ENCODE results near the gene PPP2R5E.
A peak's percentile ranks its signal among the peaks of the same experiment; 100 is the strongest.

The PPP2R5E gene

DNA sequence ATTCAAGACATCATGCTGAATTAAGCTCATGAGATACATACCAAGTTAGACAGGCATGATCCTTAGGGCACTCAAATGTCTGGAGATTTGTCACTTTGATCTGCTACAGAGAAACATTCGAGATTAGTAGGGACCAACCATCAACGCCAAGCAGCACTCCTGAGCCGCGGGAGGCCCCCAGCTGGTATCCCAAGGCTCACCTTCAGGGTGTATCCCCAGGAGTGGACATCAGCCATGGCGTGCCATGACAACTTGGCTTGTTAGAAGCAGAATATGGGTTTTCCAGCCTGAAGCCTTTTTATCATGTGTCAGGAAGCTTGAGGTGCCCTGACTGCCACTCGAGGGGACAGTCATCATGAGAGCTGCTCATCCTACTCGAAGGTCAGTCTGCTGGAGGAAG is 185.3 kb downstream of the PPP2R5E start:
- Histone ChIP-seq H3K36me3 (ENCODE audit: insufficient read depth, low read length) (no peaks in the 10 kb centered on the region), H3K27ac (no peak overlapping the region), H3K9ac (ENCODE audit: insufficient read length) (no peak overlapping the region), H3K9me3 (ENCODE audit: low read depth, low read length) (no peaks in the 10 kb centered on the region), H3K4me3 (no peak overlapping the region)
- TF ChIP-seq EZH2 (IDR thresholded peaks at IDR 0.05): no peak
- TF ChIP-seq FOXP2 (optimal IDR thresholded peaks at IDR 0.05; ENCODE audit: control extremely low read depth, extremely low read length, insufficient read depth): no peak
- TF ChIP-seq POLR2AphosphoS5 (IDR thresholded peaks at IDR 0.05; ENCODE audit: borderline replicate concordance, low read depth, low read length): no peak
- no peak for DNase-seq (ENCODE audit: low read depth, low spot score)

DNA sequence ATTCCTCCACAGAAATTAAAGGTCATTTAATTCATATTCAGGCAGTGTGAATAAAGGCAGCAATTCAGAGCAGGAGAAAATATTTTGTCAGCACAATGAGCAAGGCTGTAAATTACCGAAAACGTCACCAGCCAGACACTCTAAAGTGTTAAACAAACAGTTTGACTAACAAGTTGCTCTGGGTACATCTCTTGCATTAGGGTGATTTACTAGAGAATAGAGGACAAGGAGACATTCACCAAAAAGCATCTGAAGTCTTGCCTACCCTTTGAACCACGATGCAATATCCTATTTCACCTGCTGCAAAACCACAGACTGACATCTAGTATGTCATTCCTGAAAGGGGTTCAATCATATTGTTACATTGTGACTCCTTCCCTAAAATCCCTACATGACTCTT is 197.4 kb downstream of the PPP2R5E start:
- no peak for DNase-seq (ENCODE audit: low read depth, low spot score)
- no peak overlapping the region for H3K27ac ChIP-seq
- TF ChIP-seq POLR2AphosphoS5 (IDR thresholded peaks at IDR 0.05; ENCODE audit: borderline replicate concordance, low read depth, low read length): no peak
- no peak for TF ChIP-seq FOXP2 (optimal IDR thresholded peaks at IDR 0.05; ENCODE audit: control extremely low read depth, extremely low read length, insufficient read depth)
- no peak for TF ChIP-seq EZH2 (IDR thresholded peaks at IDR 0.05)
- no peaks in the 10 kb centered on the region; the same call in 1 of the 2 replicates for H3K9me3 ChIP-seq (ENCODE audit: low read depth, low read length)
- H3K9ac ChIP-seq (ENCODE audit: insufficient read length): no peak overlapping the region
- H3K36me3 ChIP-seq (ENCODE audit: insufficient read depth, low read length): no peaks in the 10 kb centered on the region
- H3K4me3 ChIP-seq: no peak overlapping the region

DNA sequence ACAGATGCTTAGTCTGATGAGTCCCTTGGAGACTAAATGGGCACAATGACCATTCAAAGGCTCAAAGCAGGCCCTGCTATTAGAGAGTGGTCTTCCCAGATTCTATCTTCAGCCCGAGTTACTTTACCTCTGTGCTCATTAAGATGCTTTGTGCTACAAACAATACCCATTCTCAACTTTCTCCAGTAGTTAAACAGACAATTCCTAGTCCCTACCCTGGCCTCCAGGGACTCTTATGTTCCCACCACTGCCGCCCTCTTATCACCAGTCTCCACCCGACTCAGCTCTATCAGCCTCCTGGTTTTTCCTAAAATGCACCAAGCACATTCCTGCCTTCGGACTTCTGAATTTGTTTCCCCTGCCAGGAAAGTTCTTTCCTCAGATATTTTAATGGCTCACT is 198.8 kb downstream of the PPP2R5E start:
- peak overlapping the region; percentile 35; the same call in 1 of the 2 replicates for H3K4me3 ChIP-seq
- DNase-seq (ENCODE audit: low read depth, low spot score): no peak
- no peak overlapping the region for H3K9ac ChIP-seq (ENCODE audit: insufficient read length)
- H3K36me3 ChIP-seq (ENCODE audit: insufficient read depth, low read length): no peaks in the 10 kb centered on the region
- TF ChIP-seq FOXP2 (optimal IDR thresholded peaks at IDR 0.05; ENCODE audit: control extremely low read depth, extremely low read length, insufficient read depth) (no peak), POLR2AphosphoS5 (IDR thresholded peaks at IDR 0.05; ENCODE audit: borderline replicate concordance, low read depth, low read length) (no peak), EZH2 (IDR thresholded peaks at IDR 0.05) (no peak)
- no peaks in the 10 kb centered on the region; the same call in 1 of the 2 replicates for H3K9me3 ChIP-seq (ENCODE audit: low read depth, low read length)
- H3K27ac ChIP-seq: peak overlapping the region; percentile 71

DNA sequence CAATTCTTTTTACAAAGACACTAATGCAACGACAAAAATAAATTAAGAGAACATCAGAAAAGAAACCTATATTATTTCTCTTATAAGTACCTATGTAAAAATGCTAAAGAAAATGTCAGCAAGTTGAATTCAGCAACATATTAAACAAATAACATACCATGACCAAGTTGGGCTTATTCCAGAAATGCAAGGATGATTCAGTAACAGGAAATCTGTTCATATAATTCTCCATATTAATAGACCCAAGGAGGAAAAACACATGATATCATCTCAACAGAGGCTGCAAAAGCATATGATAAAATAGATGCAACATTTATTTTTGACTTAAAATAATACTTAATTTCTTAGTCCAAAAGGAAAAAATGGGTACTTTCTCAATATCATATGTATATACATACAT is 199.3 kb downstream of the PPP2R5E start:
- H3K27ac ChIP-seq: peak overlapping the region; percentile 71; the same call in 1 of the 2 replicates
- H3K9me3 ChIP-seq (ENCODE audit: low read depth, low read length): no peaks in the 10 kb centered on the region; the same call in 1 of the 2 replicates
- peak overlapping the region; percentile 37; the same call in 1 of the 2 replicates for H3K4me3 ChIP-seq
- no peak for TF ChIP-seq FOXP2 (optimal IDR thresholded peaks at IDR 0.05; ENCODE audit: control extremely low read depth, extremely low read length, insufficient read depth)
- no peak for TF ChIP-seq POLR2AphosphoS5 (IDR thresholded peaks at IDR 0.05; ENCODE audit: borderline replicate concordance, low read depth, low read length)
- TF ChIP-seq EZH2 (IDR thresholded peaks at IDR 0.05): no peak
- no peak overlapping the region for H3K9ac ChIP-seq (ENCODE audit: insufficient read length)
- no peaks in the 10 kb centered on the region for H3K36me3 ChIP-seq (ENCODE audit: insufficient read depth, low read length)
- peak; percentile 82 for DNase-seq (ENCODE audit: low read depth, low spot score)

DNA sequence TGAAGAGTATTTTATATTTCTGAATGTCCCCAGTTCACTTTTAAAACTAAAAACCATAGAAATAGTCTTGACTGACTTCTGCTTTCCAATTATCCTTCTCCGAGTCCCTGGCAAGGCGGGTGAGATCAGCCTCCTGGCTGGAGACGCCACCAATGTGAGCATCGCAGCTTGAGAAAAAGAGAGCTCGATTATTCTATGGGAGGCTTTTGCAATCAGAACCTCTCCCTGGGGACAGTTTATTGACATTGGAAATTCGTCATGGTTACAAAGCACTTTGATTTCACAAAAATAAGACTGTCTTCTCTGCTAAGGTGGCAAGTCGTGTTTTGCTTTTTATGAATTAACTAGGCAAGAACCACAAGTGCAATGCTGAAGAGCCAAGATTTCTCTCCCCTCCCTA is 200.8 kb downstream of the PPP2R5E start:
- Histone ChIP-seq H3K9ac (ENCODE audit: insufficient read length) (no peak overlapping the region), H3K27ac (peak overlapping the region; percentile 52; the same call in 1 of the 2 replicates), H3K4me3 (peak overlapping the region; percentile 37), H3K36me3 (ENCODE audit: insufficient read depth, low read length) (no peaks in the 10 kb centered on the region), H3K9me3 (ENCODE audit: low read depth, low read length) (no peaks in the 10 kb centered on the region; the same call in 1 of the 2 replicates)
- DNase-seq (ENCODE audit: low read depth, low spot score): peak; percentile 35
- TF ChIP-seq EZH2 (IDR thresholded peaks at IDR 0.05): no peak
- no peak for TF ChIP-seq FOXP2 (optimal IDR thresholded peaks at IDR 0.05; ENCODE audit: control extremely low read depth, extremely low read length, insufficient read depth)
- no peak for TF ChIP-seq POLR2AphosphoS5 (IDR thresholded peaks at IDR 0.05; ENCODE audit: borderline replicate concordance, low read depth, low read length)

DNA sequence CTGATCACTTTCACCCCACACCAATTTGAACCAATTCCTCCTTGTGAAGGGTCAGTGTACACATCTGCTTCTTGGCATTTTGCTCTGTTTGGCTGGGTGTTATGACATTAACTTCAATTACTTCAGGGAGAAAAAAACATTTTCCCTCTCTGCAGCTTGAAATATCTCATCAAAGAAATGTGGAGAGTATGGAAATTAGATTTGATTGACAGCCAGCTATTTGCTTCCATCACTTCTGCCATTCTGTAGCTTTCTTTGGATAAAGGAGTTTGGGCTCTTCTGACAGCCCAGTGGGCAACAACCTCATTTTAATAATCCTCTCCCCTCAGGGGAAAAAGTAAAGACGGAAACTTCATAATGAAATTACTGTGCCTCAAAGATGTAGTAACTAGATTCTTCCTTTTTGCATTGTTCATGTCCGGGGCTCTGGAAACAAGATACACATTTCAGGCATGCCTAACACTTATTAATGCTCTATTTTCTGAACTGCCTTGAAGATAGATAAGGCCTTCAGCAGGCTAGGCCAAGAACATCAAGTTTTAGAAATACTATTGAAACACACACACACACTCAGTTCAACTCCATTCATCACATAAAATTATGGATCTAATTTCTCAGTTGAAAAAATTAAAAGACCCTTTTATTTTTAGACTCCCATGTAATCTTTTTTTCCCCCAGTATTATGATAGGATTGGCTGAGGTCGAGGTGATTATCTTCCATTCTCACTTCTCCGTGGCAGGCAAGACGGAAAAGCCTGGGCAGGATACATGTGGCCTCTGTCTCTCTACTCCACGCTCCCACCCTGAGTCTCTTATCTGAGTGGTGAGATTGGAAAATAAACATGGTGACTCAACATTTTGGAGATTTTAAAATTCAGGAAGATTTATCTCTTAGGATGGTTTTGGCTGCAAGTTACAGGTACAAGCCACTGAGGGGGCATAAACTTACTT is 214.1 kb downstream of the PPP2R5E start:
- DNase-seq (ENCODE audit: low read depth, low spot score): no peak
- H3K36me3 ChIP-seq (ENCODE audit: insufficient read depth, low read length): no peaks in the 10 kb centered on the region
- no peak overlapping the region for H3K9ac ChIP-seq (ENCODE audit: insufficient read length)
- no peaks in the 10 kb centered on the region for H3K9me3 ChIP-seq (ENCODE audit: low read depth, low read length)
- no peak overlapping the region for H3K27ac ChIP-seq
- H3K4me3 ChIP-seq: no peak overlapping the region
- TF ChIP-seq POLR2AphosphoS5 (IDR thresholded peaks at IDR 0.05; ENCODE audit: borderline replicate concordance, low read depth, low read length) (no peak), FOXP2 (optimal IDR thresholded peaks at IDR 0.05; ENCODE audit: control extremely low read depth, extremely low read length, insufficient read depth) (no peak), EZH2 (IDR thresholded peaks at IDR 0.05) (no peak)

DNA sequence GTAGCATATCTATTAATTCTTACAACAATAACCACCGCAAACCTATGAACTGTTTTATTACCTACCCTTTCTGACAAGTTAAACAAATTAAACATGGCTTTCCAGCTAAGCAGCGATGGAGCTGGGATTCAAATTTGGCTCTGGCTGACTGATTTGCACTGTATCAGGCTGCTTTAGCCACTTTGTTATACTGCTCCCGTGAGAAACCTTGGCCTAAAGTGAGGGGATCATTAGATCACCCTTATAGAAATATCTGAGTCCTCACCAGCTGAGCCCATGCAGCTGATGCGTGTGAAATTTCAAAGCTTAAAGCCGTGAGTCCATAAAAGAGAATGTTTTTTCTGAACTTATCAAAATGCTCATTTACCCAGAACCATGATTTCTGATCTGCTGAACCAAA is 216.3 kb downstream of the PPP2R5E start:
- Histone ChIP-seq H3K36me3 (ENCODE audit: insufficient read depth, low read length) (no peaks in the 10 kb centered on the region), H3K9me3 (ENCODE audit: low read depth, low read length) (no peaks in the 10 kb centered on the region)
- DNase-seq (ENCODE audit: low read depth, low spot score): no peak

DNA sequence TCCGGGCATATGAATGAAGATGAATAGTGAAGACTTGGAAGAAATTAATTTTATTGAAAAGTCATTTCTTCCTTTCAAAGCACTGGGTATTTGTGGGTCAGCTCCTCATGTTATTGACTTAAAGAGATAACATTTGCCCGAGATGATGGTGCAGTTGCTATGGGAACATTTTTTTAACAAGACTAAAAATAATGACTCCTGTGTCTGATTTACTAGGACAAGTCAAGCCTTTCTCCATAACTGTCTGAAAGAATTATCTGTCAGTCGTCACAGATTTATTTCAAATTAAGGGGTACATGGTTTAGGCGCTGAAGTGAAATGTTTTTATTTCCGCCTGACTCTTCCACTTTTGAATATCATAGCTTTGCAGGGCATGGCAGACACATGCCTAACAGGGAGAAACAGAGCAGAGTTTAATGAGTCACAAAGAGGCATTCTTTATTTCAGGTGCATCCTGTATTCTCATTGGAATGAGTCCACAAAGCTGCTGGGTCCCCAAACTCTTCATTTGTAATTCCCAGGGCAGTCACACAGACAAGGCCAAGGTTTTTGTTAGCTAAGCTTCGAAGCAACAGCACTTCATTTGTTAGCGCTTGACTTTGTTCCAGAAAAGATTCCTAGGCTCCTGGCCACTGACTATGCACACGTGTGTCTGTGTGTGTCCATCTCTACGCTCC is 220.1 kb downstream of the PPP2R5E start:
- Histone ChIP-seq H3K36me3 (ENCODE audit: insufficient read depth, low read length) (no peaks in the 10 kb centered on the region), H3K27ac (no peak overlapping the region), H3K9me3 (ENCODE audit: low read depth, low read length) (no peaks in the 10 kb centered on the region), H3K4me3 (no peak overlapping the region), H3K9ac (ENCODE audit: insufficient read length) (no peak overlapping the region)
- no peak for DNase-seq (ENCODE audit: low read depth, low spot score)
- TF ChIP-seq POLR2AphosphoS5 (IDR thresholded peaks at IDR 0.05; ENCODE audit: borderline replicate concordance, low read depth, low read length) (no peak), FOXP2 (optimal IDR thresholded peaks at IDR 0.05; ENCODE audit: control extremely low read depth, extremely low read length, insufficient read depth) (no peak), EZH2 (IDR thresholded peaks at IDR 0.05) (no peak)

More for the DNA sequence above, 216.3 kb downstream of the PPP2R5E start:
- no peak overlapping the region for H3K27ac ChIP-seq
- TF ChIP-seq EZH2 (IDR thresholded peaks at IDR 0.05): no peak
- TF ChIP-seq FOXP2 (optimal IDR thresholded peaks at IDR 0.05; ENCODE audit: control extremely low read depth, extremely low read length, insufficient read depth): no peak
- no peak for TF ChIP-seq POLR2AphosphoS5 (IDR thresholded peaks at IDR 0.05; ENCODE audit: borderline replicate concordance, low read depth, low read length)
- H3K4me3 ChIP-seq: no peak overlapping the region
- H3K9ac ChIP-seq (ENCODE audit: insufficient read length): no peak overlapping the region
